Progenitor cell of endocrine pancreas (in vitro differentiated cells): Measurements from ENCODE around the gene THBS1. TPM values are rescaled to one million over a fixed set of nuclear protein-coding genes. Genes with fewer than 3 reads are reported as not detected.

Source experiments
- DNase-seq: peaks from one replicate; pipeline ENCODE4 v3.0.0; 2021; ENCODE audit warnings: low spot score; ENCODE audit not compliant: unreplicated experiment
- H3K27ac Mint-ChIP-seq: 2 replicates; pipeline ENCODE4 v1.8.0; 2021; ENCODE audit warnings: mild to moderate bottlenecking, moderate library complexity, mixed read lengths
- H3K27me3 Mint-ChIP-seq: 2 replicates; pipeline ENCODE4 v1.8.0; 2021; ENCODE audit warnings: mixed read lengths
- H3K36me3 Mint-ChIP-seq: 2 replicates; pipeline ENCODE4 v1.8.0; 2022; ENCODE audit warnings: mixed read lengths; ENCODE audit not compliant: insufficient read depth
- H3K4me1 Mint-ChIP-seq: 2 replicates; pipeline ENCODE4 v1.8.0; 2021; ENCODE audit warnings: low read depth, mixed read lengths
- H3K4me3 Mint-ChIP-seq: 2 replicates; pipeline ENCODE4 v1.8.0; 2021; ENCODE audit warnings: low read depth, mild to moderate bottlenecking, moderate library complexity, mixed read lengths
- H3K9me3 Mint-ChIP-seq: 2 replicates; pipeline ENCODE4 v1.8.0; 2021; ENCODE audit warnings: low read depth, mixed read lengths
- total RNA-seq: library from RNA; stranded (reverse); gene quantifications from 2 replicates; pipeline ENCODE4 v1.2.1, GENCODE V29; 2021
- TF ChIP-seq, protein P1 (sequence below): fragments of 200-600 bp; sonication (generic); IDR thresholded peaks from one replicate; pipeline ENCODE4 v1.5.0; 2021; ENCODE audit warnings: antibody characterized with exemption, mild to moderate bottlenecking; ENCODE audit not compliant: unreplicated experiment

The THBS1 gene
- total RNA-seq, 1 donor from 2014 or later: 22.9 TPM

DNA sequence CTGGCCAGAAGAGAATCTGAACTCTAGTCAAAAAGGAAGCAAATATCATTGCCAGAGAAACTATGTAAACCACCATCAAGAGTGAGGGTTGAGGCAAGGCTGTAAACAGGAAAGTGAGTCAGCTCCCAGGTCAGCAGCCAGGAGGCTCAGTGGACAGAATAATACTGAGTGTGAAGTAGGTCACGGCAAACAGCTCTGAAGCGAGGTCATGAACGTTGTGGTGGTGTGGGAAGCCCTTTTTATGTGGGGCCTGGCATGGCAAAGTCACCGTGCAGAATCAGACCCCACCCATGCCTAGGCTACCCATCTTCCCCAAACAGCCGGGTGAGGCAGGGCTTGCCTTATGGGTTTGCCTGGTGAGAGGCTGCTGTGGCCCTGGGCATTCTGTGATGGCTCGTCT is 43.9 kb downstream of the THBS1 start:
- Mint-ChIP-seq H3K27me3 (no peaks in the 10 kb centered on the region), H3K4me3 (no peak overlapping the region), H3K9me3 (peaks cover 2% of the 10 kb centered on the region), H3K36me3 (no peaks in the 10 kb centered on the region), H3K4me1 (peaks cover 7% of the 10 kb centered on the region), H3K27ac (no peak overlapping the region)
- TF ChIP-seq, protein P1, sequence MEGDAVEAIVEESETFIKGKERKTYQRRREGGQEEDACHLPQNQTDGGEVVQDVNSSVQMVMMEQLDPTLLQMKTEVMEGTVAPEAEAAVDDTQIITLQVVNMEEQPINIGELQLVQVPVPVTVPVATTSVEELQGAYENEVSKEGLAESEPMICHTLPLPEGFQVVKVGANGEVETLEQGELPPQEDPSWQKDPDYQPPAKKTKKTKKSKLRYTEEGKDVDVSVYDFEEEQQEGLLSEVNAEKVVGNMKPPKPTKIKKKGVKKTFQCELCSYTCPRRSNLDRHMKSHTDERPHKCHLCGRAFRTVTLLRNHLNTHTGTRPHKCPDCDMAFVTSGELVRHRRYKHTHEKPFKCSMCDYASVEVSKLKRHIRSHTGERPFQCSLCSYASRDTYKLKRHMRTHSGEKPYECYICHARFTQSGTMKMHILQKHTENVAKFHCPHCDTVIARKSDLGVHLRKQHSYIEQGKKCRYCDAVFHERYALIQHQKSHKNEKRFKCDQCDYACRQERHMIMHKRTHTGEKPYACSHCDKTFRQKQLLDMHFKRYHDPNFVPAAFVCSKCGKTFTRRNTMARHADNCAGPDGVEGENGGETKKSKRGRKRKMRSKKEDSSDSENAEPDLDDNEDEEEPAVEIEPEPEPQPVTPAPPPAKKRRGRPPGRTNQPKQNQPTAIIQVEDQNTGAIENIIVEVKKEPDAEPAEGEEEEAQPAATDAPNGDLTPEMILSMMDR: no peak
- DNase-seq: no peak

DNA sequence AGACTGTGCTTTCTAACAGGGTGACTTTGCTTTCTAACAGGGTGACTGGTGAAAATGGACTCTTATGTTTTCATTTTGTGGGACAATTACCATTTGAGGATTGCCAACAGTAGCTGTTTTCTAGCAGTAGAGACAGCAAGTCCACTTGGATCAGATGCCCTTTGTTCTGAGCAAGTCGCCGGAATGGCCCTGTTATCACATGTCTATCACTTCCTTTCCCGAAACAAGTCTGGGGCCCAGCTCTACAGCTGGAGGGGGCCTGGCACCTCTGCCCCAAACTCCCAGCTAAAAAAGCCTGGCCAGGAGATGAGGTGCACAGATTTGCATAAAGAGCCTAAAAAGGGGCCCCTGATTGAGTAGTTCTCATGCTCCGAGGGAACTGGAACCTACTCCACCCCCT is 44.6 kb downstream of the THBS1 start:
- H3K4me1 Mint-ChIP-seq: peaks cover 7% of the 10 kb centered on the region
- no peaks in the 10 kb centered on the region for H3K27me3 Mint-ChIP-seq

DNA sequence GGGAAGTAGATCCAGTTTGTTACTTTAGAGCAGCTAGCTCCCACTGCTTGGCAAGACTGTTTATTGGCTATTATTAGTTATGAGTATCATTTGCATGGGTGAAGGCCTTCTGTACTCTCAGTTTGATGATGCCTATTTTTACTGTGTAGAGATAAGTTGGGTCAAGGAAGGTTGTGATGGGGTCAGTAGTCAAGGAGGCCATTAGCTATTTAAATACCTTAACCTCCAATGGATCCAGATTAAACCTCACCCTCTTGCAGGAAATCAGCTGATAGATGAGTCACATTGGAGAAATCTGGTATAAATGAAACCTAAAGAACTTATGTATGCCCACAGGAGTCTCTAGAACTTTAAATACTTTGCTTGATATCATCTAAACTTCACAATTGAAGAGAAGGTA is 45.0 kb downstream of the THBS1 start:
- Mint-ChIP-seq H3K4me1 (peaks cover 7% of the 10 kb centered on the region), H3K27me3 (no peaks in the 10 kb centered on the region), H3K4me3 (no peak overlapping the region), H3K27ac (no peak overlapping the region), H3K36me3 (no peaks in the 10 kb centered on the region), H3K9me3 (no peaks in the 10 kb centered on the region)
- TF ChIP-seq, protein P1: no peak
- no peak for DNase-seq

More for the DNA sequence above, 44.6 kb downstream of the THBS1 start:
- Mint-ChIP-seq H3K27ac (no peak overlapping the region), H3K36me3 (no peaks in the 10 kb centered on the region), H3K9me3 (no peaks in the 10 kb centered on the region), H3K4me3 (no peak overlapping the region)
- DNase-seq: no peak
- TF ChIP-seq, protein P1: no peak

DNA sequence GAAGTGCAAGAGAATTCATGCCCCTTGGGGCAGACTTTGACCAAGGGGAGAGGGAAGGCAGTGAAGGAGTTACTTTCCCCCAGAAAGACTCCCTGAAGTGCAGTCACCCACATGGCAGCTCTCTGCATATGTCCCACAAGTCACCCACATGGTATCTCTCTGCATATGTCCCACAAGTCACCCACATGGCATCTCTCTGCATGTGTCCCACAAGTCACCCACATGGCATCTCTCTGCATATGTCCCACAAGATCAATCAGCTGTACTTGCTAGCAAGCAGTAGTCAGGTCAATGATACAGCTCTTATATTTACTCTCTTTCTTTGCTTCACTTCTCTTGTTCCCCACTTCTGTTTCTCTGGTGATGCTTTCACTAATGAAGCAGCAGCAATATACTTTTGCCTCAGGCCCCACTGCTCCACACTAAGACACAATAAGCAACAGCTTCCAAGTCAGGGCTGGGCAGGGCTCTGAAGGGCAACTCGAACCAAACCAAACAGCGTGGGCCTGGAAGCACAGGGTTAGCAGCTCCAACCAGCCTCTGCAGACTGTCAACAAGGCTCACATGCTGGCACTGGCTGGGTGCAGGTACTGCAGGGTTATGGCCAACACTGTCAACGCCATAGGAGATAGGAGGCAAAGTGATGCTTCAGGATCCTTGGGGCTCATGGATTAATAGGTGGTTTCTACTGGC is 46.7 kb downstream of the THBS1 start:
- H3K27ac Mint-ChIP-seq: no peak overlapping the region
- H3K36me3 Mint-ChIP-seq: no peaks in the 10 kb centered on the region
- H3K27me3 Mint-ChIP-seq: no peaks in the 10 kb centered on the region
- H3K4me3 Mint-ChIP-seq: no peak overlapping the region
- no peaks in the 10 kb centered on the region for H3K9me3 Mint-ChIP-seq
- peaks cover 7% of the 10 kb centered on the region for H3K4me1 Mint-ChIP-seq
- TF ChIP-seq, protein P1: no peak
- no peak for DNase-seq

DNA sequence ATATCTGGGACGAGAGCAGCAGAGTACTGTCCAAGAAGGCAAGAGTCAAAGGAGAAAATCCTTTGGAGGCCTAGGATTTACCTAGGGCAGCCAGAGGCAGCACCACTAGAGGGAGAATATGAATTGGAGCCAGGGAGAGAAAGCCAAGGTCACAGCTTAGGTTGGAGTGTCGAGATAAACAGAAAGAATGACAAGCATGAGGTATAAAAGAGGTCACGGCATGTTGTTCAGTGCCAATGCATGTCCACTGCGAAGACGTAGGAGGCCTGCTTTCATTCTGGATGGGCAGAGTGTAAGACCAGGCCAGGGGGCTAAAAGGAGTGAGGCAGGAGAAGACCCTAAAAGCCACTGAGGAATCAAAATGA is 47.2 kb downstream of the THBS1 start:
- Mint-ChIP-seq H3K27ac (no peak overlapping the region), H3K4me3 (no peak overlapping the region), H3K9me3 (no peaks in the 10 kb centered on the region), H3K27me3 (no peaks in the 10 kb centered on the region), H3K36me3 (no peaks in the 10 kb centered on the region), H3K4me1 (peaks cover 3% of the 10 kb centered on the region)
- TF ChIP-seq, protein P1: peak; percentile 36
- no peak for DNase-seq
